Cardiac muscle cell (in vitro differentiated cells and primary cell): Measurements from ENCODE around the gene DST. TPM values are rescaled to one million over a fixed set of nuclear protein-coding genes. Genes with fewer than 3 reads are reported as not detected.

Experiments used
- DNase-seq, 2 donors: peaks; one replicate each; pipeline versions ENCODE4 v3.0.0 to v3.0.0-alpha.2; 2010 to 2017; ENCODE audit warnings: low read depth in 1 of 2, low spot score in 1 of 2
- H3K27ac ChIP-seq: fragments of 200-600 bp; sonication (generic); 2 replicates; pipeline ENCODE4 v1.5.1; 2016
- H3K27me3 ChIP-seq: fragments of 200-600 bp; sonication (generic); 2 replicates; pipeline ENCODE4 v1.6.0; 2016; ENCODE audit warnings: control low read depth
- H3K36me3 ChIP-seq: fragments of 200-600 bp; sonication (generic); 2 replicates; pipeline ENCODE4 v1.5.1; 2016; ENCODE audit warnings: control low read depth
- H3K4me1 ChIP-seq: fragments of 200-600 bp; sonication (generic); 2 replicates; pipeline ENCODE4 v1.8.1; 2017; ENCODE audit warnings: low read depth, mild to moderate bottlenecking, mixed run types
- H3K4me3 ChIP-seq: fragments of 200-600 bp; sonication (generic); 2 replicates; pipeline ENCODE4 v1.5.1; 2016; ENCODE audit warnings: mild to moderate bottlenecking
- H3K9me3 ChIP-seq: fragments of 200-600 bp; sonication (generic); 2 replicates; pipeline ENCODE4 v1.5.1; 2017; ENCODE audit warnings: low read depth, mild to moderate bottlenecking, control low read depth
- CTCF ChIP-seq: IDR thresholded peaks from 2 replicates; pipeline ENCODE4 v1.5.1; 2012; ENCODE audit warnings: low read depth, mild to moderate bottlenecking, low read length
- polyA plus RNA-seq: library from polyadenylated mRNA; unstranded; fragments of >200 nt; fragmentation: Nextera tagmentation; extraction: Ambion mirVana; gene quantifications from 2 replicates; pipeline ENCODE4 v1.2.1, GENCODE V29; 2016
- total RNA-seq: library from RNA; depleted of rRNA; stranded (reverse); fragments of >200 nt; gene quantifications from 2 replicates; pipeline ENCODE4 v1.2.3, GENCODE V29; 2016

Gene DST
- total and polyA plus RNA-seq, 2 experiments from 2014 or later: 31.7 to 82.1 TPM

GRCh38 chr6:56537223-56537770 is 105.4 kb downstream of the DST start:
- no peaks in the 10 kb centered on the region for H3K9me3 ChIP-seq
- DNase-seq: no peak
- H3K27ac ChIP-seq: no peak overlapping the region
- H3K4me3 ChIP-seq: no peak overlapping the region
- H3K27me3 ChIP-seq: peaks cover 6% of the 10 kb centered on the region
- H3K4me1 ChIP-seq: no peaks in the 10 kb centered on the region
- peaks cover 2% of the 10 kb centered on the region for H3K36me3 ChIP-seq
- no peak for TF ChIP-seq CTCF

GRCh38 chr6:56536536-56536935 is 106.2 kb downstream of the DST start:
- H3K27ac ChIP-seq: no peak overlapping the region
- no peak overlapping the region for H3K4me3 ChIP-seq
- H3K4me1 ChIP-seq: no peaks in the 10 kb centered on the region
- peaks cover 6% of the 10 kb centered on the region for H3K27me3 ChIP-seq
- DNase-seq: no peak
- H3K36me3 ChIP-seq: peaks cover 2% of the 10 kb centered on the region
- H3K9me3 ChIP-seq: no peaks in the 10 kb centered on the region
- TF ChIP-seq CTCF: no peak

- Histone ChIP-seq H3K4me3 (no peak overlapping the region), H3K27ac (no peak overlapping the region), H3K36me3 (peaks cover 2% of the 10 kb centered on the region), H3K27me3 (peaks cover 5% of the 10 kb centered on the region), H3K4me1 (no peaks in the 10 kb centered on the region), H3K9me3 (no peaks in the 10 kb centered on the region)
- DNase-seq: no peak
- no peak for TF ChIP-seq CTCF
Observed at GRCh38 chr6:56535626-56536025, 107.1 kb downstream of the DST start.

- Histone ChIP-seq H3K9me3 (no peaks in the 10 kb centered on the region), H3K27me3 (no peaks in the 10 kb centered on the region), H3K36me3 (peaks cover 2% of the 10 kb centered on the region), H3K4me3 (no peak overlapping the region), H3K4me1 (no peaks in the 10 kb centered on the region), H3K27ac (no peak overlapping the region)
- DNase-seq: no peak
- TF ChIP-seq CTCF: no peak
Observed at GRCh38 chr6:56534680-56535419, 107.8 kb downstream of the DST start.

GRCh38 chr6:56532766-56533551 is 109.7 kb downstream of the DST start:
- peaks cover 2% of the 10 kb centered on the region for H3K36me3 ChIP-seq
- no peak overlapping the region for H3K4me3 ChIP-seq
- no peak for TF ChIP-seq CTCF
- H3K4me1 ChIP-seq: no peaks in the 10 kb centered on the region
- no peak overlapping the region for H3K27ac ChIP-seq
- no peaks in the 10 kb centered on the region for H3K9me3 ChIP-seq
- DNase-seq: no peak
- no peaks in the 10 kb centered on the region for H3K27me3 ChIP-seq
